HepG2 (cell line): ENCODE measurements around the gene ZNF556. TPM values are rescaled to one million over a fixed set of nuclear protein-coding genes. Genes with fewer than 3 reads are reported as not detected.
A peak's percentile ranks its signal among the peaks of the same experiment; 100 is the strongest.

Experiments
- BRD4 ChIP-seq: sonication (generic); formaldehyde crosslinking; IDR thresholded peaks from 2 replicates; pipeline ENCODE4 v1.4.0; 2020; ENCODE audit warnings: missing genetic modification reagents
- FOXC1 ChIP-seq: sonication (generic); formaldehyde crosslinking; IDR thresholded peaks from 2 replicates; pipeline ENCODE4 v1.8.0; 2022; ENCODE audit warnings: mild to moderate bottlenecking, missing genetic modification reagents, borderline replicate concordance
- HNRNPK ChIP-seq: fragments of 200-400 bp; formaldehyde crosslinking; IDR thresholded peaks from 2 replicates; pipeline ENCODE4 v1.6.1; 2018; ENCODE audit warnings: low read length, low read depth, moderate library complexity, mild to moderate bottlenecking; ENCODE audit not compliant: poor library complexity, severe bottlenecking
- MXD4 ChIP-seq: IDR thresholded peaks from 2 replicates; pipeline ENCODE4 v1.6.1; 2016; ENCODE audit warnings: mild to moderate bottlenecking, missing biosample characterization, missing genetic modification reagents
- POGZ ChIP-seq: sonication (generic); formaldehyde crosslinking; IDR thresholded peaks from 2 replicates; pipeline ENCODE4 v1.4.0; 2020; ENCODE audit warnings: mild to moderate bottlenecking, missing genetic modification reagents
- SMC3 ChIP-seq: IDR thresholded peaks from 2 replicates; pipeline ENCODE4 v1.6.1; 2011; ENCODE audit warnings: low read length, improper control_type of control experiment
- TAF15 ChIP-seq: fragments of 200-400 bp; formaldehyde crosslinking; IDR thresholded peaks from one replicate; pipeline ENCODE4 v1.6.1; 2018; ENCODE audit warnings: mild to moderate bottlenecking, low read depth, low read length; ENCODE audit not compliant: poor library complexity, severe bottlenecking
- TOPORS ChIP-seq: sonication (generic); formaldehyde crosslinking; IDR thresholded peaks from 2 replicates; pipeline ENCODE4 v1.8.0; 2023; ENCODE audit warnings: mild to moderate bottlenecking, missing genetic modification reagents
- ZFP36L1 ChIP-seq: sonication (generic); formaldehyde crosslinking; IDR thresholded peaks from 2 replicates; pipeline ENCODE4 v1.8.0; 2022; ENCODE audit warnings: mild to moderate bottlenecking, missing genetic modification reagents, moderate library complexity
- ZNF441 ChIP-seq: sonication (generic); formaldehyde crosslinking; IDR thresholded peaks from 2 replicates; pipeline ENCODE4 v1.7.0; 2021; ENCODE audit warnings: missing genetic modification reagents, borderline replicate concordance
- ZNF674 ChIP-seq: sonication (generic); formaldehyde crosslinking; IDR thresholded peaks from 2 replicates; pipeline ENCODE4 v1.5.0; 2020; ENCODE audit warnings: low read depth, mild to moderate bottlenecking, missing genetic modification reagents
- ZNF746 ChIP-seq: sonication (generic); formaldehyde crosslinking; IDR thresholded peaks from 2 replicates; pipeline ENCODE4 v1.8.0; 2022; ENCODE audit warnings: mild to moderate bottlenecking, missing genetic modification reagents
- ZNF775 ChIP-seq: sonication (generic); formaldehyde crosslinking; IDR thresholded peaks from 2 replicates; pipeline ENCODE4 v1.4.0; 2020; ENCODE audit warnings: missing genetic modification reagents, mild to moderate bottlenecking, moderate library complexity, borderline replicate concordance
- ZNF776 ChIP-seq: sonication (generic); formaldehyde crosslinking; IDR thresholded peaks from 2 replicates; pipeline ENCODE4 v1.4.0; 2020; ENCODE audit warnings: mild to moderate bottlenecking, missing genetic modification reagents
- polyA plus RNA-seq, 8 experiments: library from polyadenylated mRNA; depleted of rRNA in 3 of 8; stranded (reverse) in 7 of 8; unstranded in 1 of 8; fragments of >200 nt; fragmentation: Illumina TruSeq in 4 of 8; extraction: Trizol in 4 of 8; gene quantifications; 2 replicates each; pipeline versions ENCODE4 v1.2.1 to v1.2.3, GENCODE V29; 2011 to 2016; ENCODE audit warnings: low read depth in 4 of 8, missing spikeins in 1 of 8, mixed read lengths in 1 of 8; ENCODE audit not compliant: insufficient read depth in 1 of 8
- total RNA-seq, 5 experiments: library from RNA; depleted of rRNA; stranded (reverse); fragments of >200 nt; fragmentation: Illumina TruSeq; extraction: Trizol; gene quantifications; 2 replicates each; pipeline ENCODE4 v1.2.3, GENCODE V29; 2016; ENCODE audit warnings: low read depth in 1 of 5
- TF ChIP-seq, protein P1 (sequence below): sonication (generic); formaldehyde crosslinking; IDR thresholded peaks from 2 replicates; pipeline ENCODE4 v1.8.0; 2022; ENCODE audit warnings: missing genetic modification reagents, mild to moderate bottlenecking, moderate library complexity, borderline replicate concordance
- TF ChIP-seq, protein P2 (sequence below): sonication (generic); formaldehyde crosslinking; IDR thresholded peaks from 2 replicates; pipeline ENCODE4 v1.4.0; 2020; ENCODE audit warnings: missing genetic modification reagents, mild to moderate bottlenecking, borderline replicate concordance
- TF ChIP-seq, protein P3 (sequence below): sonication (generic); formaldehyde crosslinking; IDR thresholded peaks from 2 replicates; pipeline ENCODE4 v1.5.1; 2020; ENCODE audit warnings: missing genetic modification reagents, mild to moderate bottlenecking, borderline replicate concordance
- TF ChIP-seq, protein P4 (sequence below): sonication (generic); formaldehyde crosslinking; IDR thresholded peaks from 2 replicates; pipeline ENCODE4 v1.8.1; 2022; ENCODE audit warnings: mild to moderate bottlenecking, missing genetic modification reagents
- TF ChIP-seq, protein P5 (sequence below): sonication (generic); formaldehyde crosslinking; IDR thresholded peaks from 2 replicates; pipeline ENCODE4 v1.9.0; 2021; ENCODE audit warnings: missing genetic modification reagents, borderline replicate concordance

Gene ZNF556
- total and polyA plus RNA-seq, 2 of the 13 experiments (the other 11 are each of a cell fraction or from before 2014, with no cell fraction given): 4.2 to 28.6 TPM

DNA sequence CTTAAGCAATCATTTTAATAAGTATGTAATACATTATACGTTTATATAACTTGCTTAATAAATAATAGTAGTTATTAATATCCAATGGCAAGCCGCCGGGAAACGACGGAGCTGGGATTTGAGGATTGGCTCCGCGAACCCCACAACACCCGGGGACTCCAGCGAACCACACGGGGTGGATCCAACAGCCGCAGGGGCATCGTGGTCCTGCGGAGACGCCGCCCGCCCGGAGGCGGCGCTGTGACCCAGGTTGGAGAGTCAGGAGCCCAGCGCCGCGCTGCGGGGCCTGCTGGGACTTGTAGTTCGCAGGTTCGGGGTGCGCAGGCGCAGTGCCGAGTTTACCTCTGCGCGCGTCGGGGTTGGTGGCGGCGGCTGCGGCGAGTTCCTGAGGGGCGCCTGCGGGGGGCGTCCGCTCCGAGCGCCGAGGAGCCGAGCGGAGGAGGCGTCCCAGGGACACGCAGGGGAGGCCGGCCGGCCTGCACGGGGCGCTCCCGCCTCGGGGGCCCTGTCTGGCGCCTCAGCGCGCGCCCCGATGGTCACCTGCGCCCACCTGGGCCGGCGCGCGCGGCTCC lies 47.5 kb upstream of the ZNF556 start, which contains the start of gene ZNF554 (continued):
- TF ChIP-seq, protein P1, sequence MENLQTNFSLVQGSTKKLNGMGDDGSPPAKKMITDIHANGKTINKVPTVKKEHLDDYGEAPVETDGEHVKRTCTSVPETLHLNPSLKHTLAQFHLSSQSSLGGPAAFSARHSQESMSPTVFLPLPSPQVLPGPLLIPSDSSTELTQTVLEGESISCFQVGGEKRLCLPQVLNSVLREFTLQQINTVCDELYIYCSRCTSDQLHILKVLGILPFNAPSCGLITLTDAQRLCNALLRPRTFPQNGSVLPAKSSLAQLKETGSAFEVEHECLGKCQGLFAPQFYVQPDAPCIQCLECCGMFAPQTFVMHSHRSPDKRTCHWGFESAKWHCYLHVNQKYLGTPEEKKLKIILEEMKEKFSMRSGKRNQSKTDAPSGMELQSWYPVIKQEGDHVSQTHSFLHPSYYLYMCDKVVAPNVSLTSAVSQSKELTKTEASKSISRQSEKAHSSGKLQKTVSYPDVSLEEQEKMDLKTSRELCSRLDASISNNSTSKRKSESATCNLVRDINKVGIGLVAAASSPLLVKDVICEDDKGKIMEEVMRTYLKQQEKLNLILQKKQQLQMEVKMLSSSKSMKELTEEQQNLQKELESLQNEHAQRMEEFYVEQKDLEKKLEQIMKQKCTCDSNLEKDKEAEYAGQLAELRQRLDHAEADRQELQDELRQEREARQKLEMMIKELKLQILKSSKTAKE (CRISPR knock-in tag): no peak
- no peak for TF ChIP-seq ZNF674 (CRISPR knock-in tag)
- peak; percentile 23 for TF ChIP-seq HNRNPK
- TF ChIP-seq ZNF746 (CRISPR knock-in tag): 0 out of 2 replicates have a peak, but pooled peaks have one; percentile 59
- peak; percentile 56; the same call in 1 of the 2 replicates for TF ChIP-seq MXD4 (CRISPR knock-in tag)
- no peak; the same call in 1 of the 2 replicates for TF ChIP-seq SMC3
- TF ChIP-seq FOXC1 (CRISPR knock-in tag): 0 out of 2 replicates have a peak, but pooled peaks have one; percentile 16
- TF ChIP-seq ZNF775: no peak
- TF ChIP-seq, protein P2, sequence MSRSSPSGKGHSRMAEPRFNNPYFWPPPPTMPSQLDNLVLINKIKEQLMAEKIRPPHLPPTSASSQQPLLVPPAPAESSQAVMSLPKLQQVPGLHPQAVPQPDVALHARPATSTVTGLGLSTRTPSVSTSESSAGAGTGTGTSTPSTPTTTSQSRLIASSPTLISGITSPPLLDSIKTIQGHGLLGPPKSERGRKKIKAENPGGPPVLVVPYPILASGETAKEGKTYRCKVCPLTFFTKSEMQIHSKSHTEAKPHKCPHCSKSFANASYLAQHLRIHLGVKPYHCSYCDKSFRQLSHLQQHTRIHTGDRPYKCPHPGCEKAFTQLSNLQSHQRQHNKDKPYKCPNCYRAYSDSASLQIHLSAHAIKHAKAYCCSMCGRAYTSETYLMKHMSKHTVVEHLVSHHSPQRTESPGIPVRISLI (CRISPR knock-in tag): peak; percentile 51; the same call in 1 of the 2 replicates
- TF ChIP-seq ZNF776: no peak
- TF ChIP-seq ZNF441 (CRISPR knock-in tag): peak; percentile 83; the same call in 1 of the 2 replicates
- no peak; the same call in 1 of the 2 replicates for TF ChIP-seq ZFP36L1 (CRISPR knock-in tag)
- TF ChIP-seq TAF15: no peak
- peak; percentile 88 for TF ChIP-seq POGZ (CRISPR knock-in tag)
- TF ChIP-seq, protein P3, sequence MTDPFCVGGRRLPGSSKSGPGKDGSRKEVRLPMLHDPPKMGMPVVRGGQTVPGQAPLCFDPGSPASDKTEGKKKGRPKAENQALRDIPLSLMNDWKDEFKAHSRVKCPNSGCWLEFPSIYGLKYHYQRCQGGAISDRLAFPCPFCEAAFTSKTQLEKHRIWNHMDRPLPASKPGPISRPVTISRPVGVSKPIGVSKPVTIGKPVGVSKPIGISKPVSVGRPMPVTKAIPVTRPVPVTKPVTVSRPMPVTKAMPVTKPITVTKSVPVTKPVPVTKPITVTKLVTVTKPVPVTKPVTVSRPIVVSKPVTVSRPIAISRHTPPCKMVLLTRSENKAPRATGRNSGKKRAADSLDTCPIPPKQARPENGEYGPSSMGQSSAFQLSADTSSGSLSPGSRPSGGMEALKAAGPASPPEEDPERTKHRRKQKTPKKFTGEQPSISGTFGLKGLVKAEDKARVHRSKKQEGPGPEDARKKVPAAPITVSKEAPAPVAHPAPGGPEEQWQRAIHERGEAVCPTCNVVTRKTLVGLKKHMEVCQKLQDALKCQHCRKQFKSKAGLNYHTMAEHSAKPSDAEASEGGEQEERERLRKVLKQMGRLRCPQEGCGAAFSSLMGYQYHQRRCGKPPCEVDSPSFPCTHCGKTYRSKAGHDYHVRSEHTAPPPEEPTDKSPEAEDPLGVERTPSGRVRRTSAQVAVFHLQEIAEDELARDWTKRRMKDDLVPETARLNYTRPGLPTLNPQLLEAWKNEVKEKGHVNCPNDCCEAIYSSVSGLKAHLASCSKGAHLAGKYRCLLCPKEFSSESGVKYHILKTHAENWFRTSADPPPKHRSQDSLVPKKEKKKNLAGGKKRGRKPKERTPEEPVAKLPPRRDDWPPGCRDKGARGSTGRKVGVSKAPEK (CRISPR knock-in tag): no peak
- no peak for TF ChIP-seq TOPORS (CRISPR knock-in tag)
- TF ChIP-seq, protein P4, sequence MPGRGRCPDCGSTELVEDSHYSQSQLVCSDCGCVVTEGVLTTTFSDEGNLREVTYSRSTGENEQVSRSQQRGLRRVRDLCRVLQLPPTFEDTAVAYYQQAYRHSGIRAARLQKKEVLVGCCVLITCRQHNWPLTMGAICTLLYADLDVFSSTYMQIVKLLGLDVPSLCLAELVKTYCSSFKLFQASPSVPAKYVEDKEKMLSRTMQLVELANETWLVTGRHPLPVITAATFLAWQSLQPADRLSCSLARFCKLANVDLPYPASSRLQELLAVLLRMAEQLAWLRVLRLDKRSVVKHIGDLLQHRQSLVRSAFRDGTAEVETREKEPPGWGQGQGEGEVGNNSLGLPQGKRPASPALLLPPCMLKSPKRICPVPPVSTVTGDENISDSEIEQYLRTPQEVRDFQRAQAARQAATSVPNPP (CRISPR knock-in tag): no peak
- no peak for TF ChIP-seq BRD4
- TF ChIP-seq, protein P5, sequence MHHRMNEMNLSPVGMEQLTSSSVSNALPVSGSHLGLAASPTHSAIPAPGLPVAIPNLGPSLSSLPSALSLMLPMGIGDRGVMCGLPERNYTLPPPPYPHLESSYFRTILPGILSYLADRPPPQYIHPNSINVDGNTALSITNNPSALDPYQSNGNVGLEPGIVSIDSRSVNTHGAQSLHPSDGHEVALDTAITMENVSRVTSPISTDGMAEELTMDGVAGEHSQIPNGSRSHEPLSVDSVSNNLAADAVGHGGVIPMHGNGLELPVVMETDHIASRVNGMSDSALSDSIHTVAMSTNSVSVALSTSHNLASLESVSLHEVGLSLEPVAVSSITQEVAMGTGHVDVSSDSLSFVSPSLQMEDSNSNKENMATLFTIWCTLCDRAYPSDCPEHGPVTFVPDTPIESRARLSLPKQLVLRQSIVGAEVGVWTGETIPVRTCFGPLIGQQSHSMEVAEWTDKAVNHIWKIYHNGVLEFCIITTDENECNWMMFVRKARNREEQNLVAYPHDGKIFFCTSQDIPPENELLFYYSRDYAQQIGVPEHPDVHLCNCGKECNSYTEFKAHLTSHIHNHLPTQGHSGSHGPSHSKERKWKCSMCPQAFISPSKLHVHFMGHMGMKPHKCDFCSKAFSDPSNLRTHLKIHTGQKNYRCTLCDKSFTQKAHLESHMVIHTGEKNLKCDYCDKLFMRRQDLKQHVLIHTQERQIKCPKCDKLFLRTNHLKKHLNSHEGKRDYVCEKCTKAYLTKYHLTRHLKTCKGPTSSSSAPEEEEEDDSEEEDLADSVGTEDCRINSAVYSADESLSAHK: no peak
